Ishikawa (cell line): ENCODE measurements around the gene S100A13.

Experiments
- CEBPB ChIP-seq: IDR thresholded peaks from 2 replicates; pipeline ENCODE4 v1.6.1; 2012
- CREB1 ChIP-seq: IDR thresholded peaks from 2 replicates; pipeline ENCODE4 v1.6.1; 2012; ENCODE audit warnings: low read depth
- EGR1 ChIP-seq: IDR thresholded peaks from 2 replicates; pipeline ENCODE4 v1.6.1; 2012
- EP300 ChIP-seq: IDR thresholded peaks from 2 replicates; pipeline ENCODE4 v1.6.1; 2012; ENCODE audit warnings: borderline replicate concordance
- FOXM1 ChIP-seq: IDR thresholded peaks from 2 replicates; pipeline ENCODE4 v1.6.1; 2012; ENCODE audit warnings: low read depth, borderline replicate concordance
- NFIC ChIP-seq: IDR thresholded peaks from 2 replicates; pipeline ENCODE4 v1.6.1; 2012
- RAD21 ChIP-seq: IDR thresholded peaks from 2 replicates; pipeline ENCODE4 v1.6.1; 2012; ENCODE audit warnings: low read depth
- TAF1 ChIP-seq: IDR thresholded peaks from 2 replicates; pipeline ENCODE4 v1.6.1; 2012; ENCODE audit warnings: low read depth, mild to moderate bottlenecking
- TCF12 ChIP-seq: IDR thresholded peaks from 2 replicates; pipeline ENCODE4 v1.6.1; 2012; ENCODE audit warnings: low read depth
- TEAD4 ChIP-seq: IDR thresholded peaks from 2 replicates; pipeline ENCODE4 v1.6.1; 2012
- YY1 ChIP-seq: IDR thresholded peaks from 2 replicates; pipeline ENCODE4 v1.6.1; 2012; ENCODE audit warnings: low read depth
- ZBTB7A ChIP-seq: IDR thresholded peaks from 2 replicates; pipeline ENCODE4 v1.6.1; 2012; ENCODE audit warnings: low read depth
- TF ChIP-seq, protein P1 (sequence below): IDR thresholded peaks from 2 replicates; pipeline ENCODE4 v1.6.1; 2012; ENCODE audit warnings: low read depth, mild to moderate bottlenecking
- TF ChIP-seq, protein P2 (sequence below): IDR thresholded peaks from 2 replicates; pipeline ENCODE4 v1.6.1; 2012
- TF ChIP-seq, protein P3 (sequence below): IDR thresholded peaks from 2 replicates; pipeline ENCODE4 v1.6.1; 2012

The S100A13 gene

GRCh38 chr1:153662269-153662668, 35.0 kb upstream of the S100A13 start:
- TF ChIP-seq TAF1 (no peak), EGR1 (no peak), FOXM1 (no peak)
- TF ChIP-seq, protein P1, sequence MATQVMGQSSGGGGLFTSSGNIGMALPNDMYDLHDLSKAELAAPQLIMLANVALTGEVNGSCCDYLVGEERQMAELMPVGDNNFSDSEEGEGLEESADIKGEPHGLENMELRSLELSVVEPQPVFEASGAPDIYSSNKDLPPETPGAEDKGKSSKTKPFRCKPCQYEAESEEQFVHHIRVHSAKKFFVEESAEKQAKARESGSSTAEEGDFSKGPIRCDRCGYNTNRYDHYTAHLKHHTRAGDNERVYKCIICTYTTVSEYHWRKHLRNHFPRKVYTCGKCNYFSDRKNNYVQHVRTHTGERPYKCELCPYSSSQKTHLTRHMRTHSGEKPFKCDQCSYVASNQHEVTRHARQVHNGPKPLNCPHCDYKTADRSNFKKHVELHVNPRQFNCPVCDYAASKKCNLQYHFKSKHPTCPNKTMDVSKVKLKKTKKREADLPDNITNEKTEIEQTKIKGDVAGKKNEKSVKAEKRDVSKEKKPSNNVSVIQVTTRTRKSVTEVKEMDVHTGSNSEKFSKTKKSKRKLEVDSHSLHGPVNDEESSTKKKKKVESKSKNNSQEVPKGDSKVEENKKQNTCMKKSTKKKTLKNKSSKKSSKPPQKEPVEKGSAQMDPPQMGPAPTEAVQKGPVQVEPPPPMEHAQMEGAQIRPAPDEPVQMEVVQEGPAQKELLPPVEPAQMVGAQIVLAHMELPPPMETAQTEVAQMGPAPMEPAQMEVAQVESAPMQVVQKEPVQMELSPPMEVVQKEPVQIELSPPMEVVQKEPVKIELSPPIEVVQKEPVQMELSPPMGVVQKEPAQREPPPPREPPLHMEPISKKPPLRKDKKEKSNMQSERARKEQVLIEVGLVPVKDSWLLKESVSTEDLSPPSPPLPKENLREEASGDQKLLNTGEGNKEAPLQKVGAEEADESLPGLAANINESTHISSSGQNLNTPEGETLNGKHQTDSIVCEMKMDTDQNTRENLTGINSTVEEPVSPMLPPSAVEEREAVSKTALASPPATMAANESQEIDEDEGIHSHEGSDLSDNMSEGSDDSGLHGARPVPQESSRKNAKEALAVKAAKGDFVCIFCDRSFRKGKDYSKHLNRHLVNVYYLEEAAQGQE: no peak
- TF ChIP-seq, protein P2, sequence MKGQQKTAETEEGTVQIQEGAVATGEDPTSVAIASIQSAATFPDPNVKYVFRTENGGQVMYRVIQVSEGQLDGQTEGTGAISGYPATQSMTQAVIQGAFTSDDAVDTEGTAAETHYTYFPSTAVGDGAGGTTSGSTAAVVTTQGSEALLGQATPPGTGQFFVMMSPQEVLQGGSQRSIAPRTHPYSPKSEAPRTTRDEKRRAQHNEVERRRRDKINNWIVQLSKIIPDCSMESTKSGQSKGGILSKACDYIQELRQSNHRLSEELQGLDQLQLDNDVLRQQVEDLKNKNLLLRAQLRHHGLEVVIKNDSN: no peak

DNA sequence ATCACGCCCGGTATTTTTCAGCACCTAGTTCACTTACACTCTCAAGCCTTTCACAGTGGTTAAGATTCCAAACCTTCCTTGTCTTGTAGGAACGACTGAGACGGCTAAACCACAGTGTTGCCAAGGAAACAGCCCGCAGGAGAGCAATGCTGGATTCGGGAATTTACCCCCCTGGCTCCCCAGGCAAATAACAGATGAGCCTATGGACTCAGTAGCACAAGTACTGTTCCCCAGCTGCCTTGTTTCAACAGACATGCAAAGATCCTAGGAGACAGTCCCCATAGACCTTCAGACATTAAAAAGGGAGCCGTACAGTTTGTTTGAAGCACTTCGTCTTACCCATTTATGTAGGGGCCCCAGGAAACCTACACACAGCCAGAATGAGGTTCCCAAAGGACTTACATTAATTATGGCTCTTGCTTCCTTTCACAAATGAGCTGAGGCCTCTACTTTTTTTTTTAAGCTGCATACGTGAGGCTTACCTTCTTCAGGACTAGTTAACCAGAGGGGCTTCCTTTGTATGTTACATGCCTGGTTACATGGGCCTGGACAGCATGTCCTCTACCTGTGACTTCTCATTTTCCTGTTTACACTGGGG, 33.9 kb upstream of the S100A13 start:
- TF ChIP-seq CEBPB (no peak), EGR1 (no peak), NFIC (no peak), CREB1 (no peak), TEAD4 (no peak), EP300 (no peak), TAF1 (no peak), YY1 (no peak), RAD21 (no peak), TCF12 (no peak), ZBTB7A (no peak)
- TF ChIP-seq, protein P1: no peak

GRCh38 chr1:153659656-153660055, 32.4 kb upstream of the S100A13 start:
- no peak for TF ChIP-seq TAF1
- no peak for TF ChIP-seq CREB1
- TF ChIP-seq CEBPB: no peak
- TF ChIP-seq, protein P2: no peak
- no peak for TF ChIP-seq ZBTB7A
- TF ChIP-seq TEAD4: no peak
- no peak for TF ChIP-seq FOXM1
- TF ChIP-seq TCF12: no peak
- TF ChIP-seq EGR1: no peak
- TF ChIP-seq, protein P3, sequence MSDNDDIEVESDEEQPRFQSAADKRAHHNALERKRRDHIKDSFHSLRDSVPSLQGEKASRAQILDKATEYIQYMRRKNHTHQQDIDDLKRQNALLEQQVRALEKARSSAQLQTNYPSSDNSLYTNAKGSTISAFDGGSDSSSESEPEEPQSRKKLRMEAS: no peak
- TF ChIP-seq YY1: no peak
- TF ChIP-seq EP300: no peak
- no peak for TF ChIP-seq RAD21
- TF ChIP-seq, protein P1: no peak
- no peak for TF ChIP-seq NFIC

GRCh38 chr1:153659175-153659534, 31.9 kb upstream of the S100A13 start:
- TF ChIP-seq, protein P2: no peak
- TF ChIP-seq EGR1 (no peak), NFIC (no peak), CREB1 (no peak), FOXM1 (no peak), RAD21 (no peak), TAF1 (no peak), EP300 (no peak), TCF12 (no peak), TEAD4 (no peak), YY1 (no peak), CEBPB (no peak), ZBTB7A (no peak; the same call in 1 of the 2 replicates)
- TF ChIP-seq, protein P1: no peak
- TF ChIP-seq, protein P3: no peak
